ACC112 (cell line): ENCODE results near the gene FRMD4B.

ENCODE experiments used
- H2AFZ ChIP-seq: fragments of 200-600 bp; sonication (generic); one replicate; pipeline ENCODE4 v1.6.0; 2017; ENCODE audit warnings: antibody characterized with exemption, low read length; ENCODE audit not compliant: unreplicated experiment
- H3K27ac ChIP-seq: fragments of 200-600 bp; sonication (generic); 2 replicates; pipeline ENCODE4 v1.5.1; 2014; ENCODE audit warnings: low read depth, mild to moderate bottlenecking, antibody characterized with exemption, low read length, moderate library complexity
- H3K27me3 ChIP-seq: fragments of 200-600 bp; sonication (generic); 2 replicates; pipeline ENCODE4 v1.6.1; 2014; ENCODE audit warnings: mild to moderate bottlenecking, antibody characterized with exemption, low read length, moderate library complexity, mixed read lengths; ENCODE audit not compliant: insufficient read depth
- H3K36me3 ChIP-seq: fragments of 200-600 bp; sonication (generic); 2 replicates; pipeline ENCODE4 v1.6.1; 2016; ENCODE audit warnings: mild to moderate bottlenecking, antibody characterized with exemption, low read length, moderate library complexity, mixed read lengths; ENCODE audit not compliant: insufficient read depth
- H3K4me1 ChIP-seq: fragments of 200-600 bp; sonication (generic); one replicate; pipeline ENCODE4 v1.6.1; 2016; ENCODE audit warnings: low read length, mixed read lengths; ENCODE audit not compliant: insufficient read depth, unreplicated experiment, control insufficient read depth
- H3K4me3 ChIP-seq: fragments of 200-600 bp; sonication (generic); 2 replicates; pipeline ENCODE4 v1.5.1; 2014; ENCODE audit warnings: mild to moderate bottlenecking, low read depth, low read length
- H3K79me2 ChIP-seq: fragments of 200-600 bp; sonication (generic); one replicate; pipeline ENCODE4 v1.6.0; 2016; ENCODE audit warnings: low read length; ENCODE audit not compliant: control insufficient read depth, unreplicated experiment, insufficient read depth

FRMD4B gene

GRCh38 chr3:69420781-69421520, 35.1 kb upstream of the FRMD4B start:
- Histone ChIP-seq H3K4me1 (peaks cover 21% of the 10 kb centered on the region), H2AFZ (no peak overlapping the region), H3K27ac (0 out of 2 replicates have a peak overlapping the region, but pooled peaks have one; percentile 8), H3K36me3 (no peaks in the 10 kb centered on the region), H3K79me2 (no peaks in the 10 kb centered on the region), H3K27me3 (no peaks in the 10 kb centered on the region), H3K4me3 (no peak overlapping the region)

GRCh38 chr3:69419276-69419675, 33.4 kb upstream of the FRMD4B start:
- no peak overlapping the region for H3K27ac ChIP-seq
- no peaks in the 10 kb centered on the region for H3K79me2 ChIP-seq
- H3K4me1 ChIP-seq, result peaks cover 21% of the 10 kb centered on the region
- H2AFZ ChIP-seq, result no peak overlapping the region
- no peak overlapping the region for H3K4me3 ChIP-seq
- no peaks in the 10 kb centered on the region for H3K27me3 ChIP-seq
- H3K36me3 ChIP-seq, result no peaks in the 10 kb centered on the region

- no peak overlapping the region for H3K4me3 ChIP-seq
- H3K27ac ChIP-seq, result no peak overlapping the region
- H2AFZ ChIP-seq, result no peak overlapping the region
- peaks cover 10% of the 10 kb centered on the region for H3K4me1 ChIP-seq
- no peaks in the 10 kb centered on the region for H3K36me3 ChIP-seq
- H3K27me3 ChIP-seq, result no peaks in the 10 kb centered on the region
- no peaks in the 10 kb centered on the region for H3K79me2 ChIP-seq
These were observed 31.7 kb upstream of the FRMD4B start for GRCh38 chr3:69417541-69418078.

- no peak overlapping the region for H2AFZ ChIP-seq
- no peaks in the 10 kb centered on the region for H3K79me2 ChIP-seq
- no peak overlapping the region for H3K4me3 ChIP-seq
- H3K27me3 ChIP-seq, result no peaks in the 10 kb centered on the region
- H3K27ac ChIP-seq, result no peak overlapping the region
- peaks cover 17% of the 10 kb centered on the region for H3K4me1 ChIP-seq
- H3K36me3 ChIP-seq, result no peaks in the 10 kb centered on the region
These were observed 27.8 kb upstream of the FRMD4B start for GRCh38 chr3:69413551-69414207.

- no peaks in the 10 kb centered on the region for H3K36me3 ChIP-seq
- H3K79me2 ChIP-seq, result no peaks in the 10 kb centered on the region
- H2AFZ ChIP-seq, result peak overlapping the region; percentile 37
- H3K4me1 ChIP-seq, result peaks cover 17% of the 10 kb centered on the region
- H3K27me3 ChIP-seq, result no peaks in the 10 kb centered on the region
- peak overlapping the region; percentile 42 for H3K27ac ChIP-seq
- no peak overlapping the region for H3K4me3 ChIP-seq
These were observed 25.5 kb upstream of the FRMD4B start for GRCh38 chr3:69411346-69411745.

GRCh38 chr3:69410301-69410700, 24.4 kb upstream of the FRMD4B start:
- H3K27me3 ChIP-seq, result no peaks in the 10 kb centered on the region
- H3K27ac ChIP-seq, result no peak overlapping the region
- no peaks in the 10 kb centered on the region for H3K79me2 ChIP-seq
- peaks cover 17% of the 10 kb centered on the region for H3K4me1 ChIP-seq
- H3K36me3 ChIP-seq, result no peaks in the 10 kb centered on the region
- no peak overlapping the region for H2AFZ ChIP-seq
- no peak overlapping the region for H3K4me3 ChIP-seq

GRCh38 chr3:69409831-69410230, 23.9 kb upstream of the FRMD4B start:
- H3K4me3 ChIP-seq, result no peak overlapping the region
- H3K27ac ChIP-seq, result no peak overlapping the region
- H3K36me3 ChIP-seq, result no peaks in the 10 kb centered on the region
- H2AFZ ChIP-seq, result no peak overlapping the region
- no peaks in the 10 kb centered on the region for H3K79me2 ChIP-seq
- peaks cover 17% of the 10 kb centered on the region for H3K4me1 ChIP-seq
- no peaks in the 10 kb centered on the region for H3K27me3 ChIP-seq

GRCh38 chr3:69409011-69409410, 23.1 kb upstream of the FRMD4B start:
- Histone ChIP-seq H3K27ac (no peak overlapping the region), H3K27me3 (no peaks in the 10 kb centered on the region), H3K4me1 (peaks cover 17% of the 10 kb centered on the region), H3K79me2 (no peaks in the 10 kb centered on the region), H3K36me3 (no peaks in the 10 kb centered on the region), H3K4me3 (no peak overlapping the region), H2AFZ (no peak overlapping the region)

GRCh38 chr3:69408542-69408941, 22.7 kb upstream of the FRMD4B start:
- no peak overlapping the region for H3K4me3 ChIP-seq
- no peaks in the 10 kb centered on the region for H3K79me2 ChIP-seq
- no peak overlapping the region for H2AFZ ChIP-seq
- H3K4me1 ChIP-seq, result peaks cover 17% of the 10 kb centered on the region
- no peak overlapping the region for H3K27ac ChIP-seq
- 0 out of 2 replicates have a peak, but pooled peaks cover under 1% of the 10 kb centered on the region for H3K27me3 ChIP-seq
- no peaks in the 10 kb centered on the region for H3K36me3 ChIP-seq

- Histone ChIP-seq H3K4me3 (no peak overlapping the region), H3K27me3 (0 out of 2 replicates have a peak, but pooled peaks cover 4% of the 10 kb centered on the region), H3K36me3 (no peaks in the 10 kb centered on the region), H3K27ac (no peak overlapping the region), H3K4me1 (peaks cover 17% of the 10 kb centered on the region), H2AFZ (no peak overlapping the region), H3K79me2 (no peaks in the 10 kb centered on the region)
These were observed 22.0 kb upstream of the FRMD4B start for GRCh38 chr3:69407908-69408307.

GRCh38 chr3:69406163-69406562, 20.3 kb upstream of the FRMD4B start:
- H3K27me3 ChIP-seq, result 0 out of 2 replicates have a peak, but pooled peaks cover 4% of the 10 kb centered on the region
- H3K36me3 ChIP-seq, result no peaks in the 10 kb centered on the region
- H2AFZ ChIP-seq, result no peak overlapping the region
- H3K79me2 ChIP-seq, result no peaks in the 10 kb centered on the region
- peaks cover 10% of the 10 kb centered on the region for H3K4me1 ChIP-seq
- no peak overlapping the region for H3K27ac ChIP-seq
- no peak overlapping the region for H3K4me3 ChIP-seq
